22Rv1 (cell line): ENCODE results near the gene SLIT3.

Experiments used
- H3K27ac ChIP-seq: fragments of 450-650 bp; 2 replicates; pipeline ENCODE4 v1.5.1; 2017
- ZFX ChIP-seq: fragments of 450-650 bp; IDR thresholded peaks from 2 replicates; pipeline ENCODE4 v1.6.1; 2017; ENCODE audit warnings: antibody characterized with exemption, borderline replicate concordance
- TF ChIP-seq, protein P1 (sequence below): fragments of 450-650 bp; IDR thresholded peaks from 2 replicates; pipeline ENCODE4 v1.5.1; 2017; ENCODE audit warnings: mild to moderate bottlenecking

SLIT3 gene

DNA sequence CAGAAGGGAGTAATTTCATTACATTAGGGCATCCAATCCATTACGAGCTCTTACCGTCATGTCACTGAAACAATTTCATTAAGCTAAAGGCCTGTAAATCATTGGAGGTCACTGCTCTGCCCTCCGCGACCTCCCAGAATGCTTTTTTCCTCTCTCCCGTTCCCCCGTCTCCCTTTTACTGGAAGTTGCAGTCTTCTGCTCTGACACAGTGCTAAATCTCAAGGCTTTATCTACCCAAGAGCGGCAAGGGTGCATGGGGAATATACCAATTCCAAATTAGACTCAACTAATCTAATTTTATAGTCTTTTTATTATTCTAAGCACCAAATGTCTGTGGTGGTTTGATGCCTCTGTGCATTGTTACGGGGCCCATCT, 456.0 kb downstream of the SLIT3 start:
- TF ChIP-seq, protein P1, sequence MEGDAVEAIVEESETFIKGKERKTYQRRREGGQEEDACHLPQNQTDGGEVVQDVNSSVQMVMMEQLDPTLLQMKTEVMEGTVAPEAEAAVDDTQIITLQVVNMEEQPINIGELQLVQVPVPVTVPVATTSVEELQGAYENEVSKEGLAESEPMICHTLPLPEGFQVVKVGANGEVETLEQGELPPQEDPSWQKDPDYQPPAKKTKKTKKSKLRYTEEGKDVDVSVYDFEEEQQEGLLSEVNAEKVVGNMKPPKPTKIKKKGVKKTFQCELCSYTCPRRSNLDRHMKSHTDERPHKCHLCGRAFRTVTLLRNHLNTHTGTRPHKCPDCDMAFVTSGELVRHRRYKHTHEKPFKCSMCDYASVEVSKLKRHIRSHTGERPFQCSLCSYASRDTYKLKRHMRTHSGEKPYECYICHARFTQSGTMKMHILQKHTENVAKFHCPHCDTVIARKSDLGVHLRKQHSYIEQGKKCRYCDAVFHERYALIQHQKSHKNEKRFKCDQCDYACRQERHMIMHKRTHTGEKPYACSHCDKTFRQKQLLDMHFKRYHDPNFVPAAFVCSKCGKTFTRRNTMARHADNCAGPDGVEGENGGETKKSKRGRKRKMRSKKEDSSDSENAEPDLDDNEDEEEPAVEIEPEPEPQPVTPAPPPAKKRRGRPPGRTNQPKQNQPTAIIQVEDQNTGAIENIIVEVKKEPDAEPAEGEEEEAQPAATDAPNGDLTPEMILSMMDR, result no peak
- no peak for TF ChIP-seq ZFX
- no peak overlapping the region for H3K27ac ChIP-seq

DNA sequence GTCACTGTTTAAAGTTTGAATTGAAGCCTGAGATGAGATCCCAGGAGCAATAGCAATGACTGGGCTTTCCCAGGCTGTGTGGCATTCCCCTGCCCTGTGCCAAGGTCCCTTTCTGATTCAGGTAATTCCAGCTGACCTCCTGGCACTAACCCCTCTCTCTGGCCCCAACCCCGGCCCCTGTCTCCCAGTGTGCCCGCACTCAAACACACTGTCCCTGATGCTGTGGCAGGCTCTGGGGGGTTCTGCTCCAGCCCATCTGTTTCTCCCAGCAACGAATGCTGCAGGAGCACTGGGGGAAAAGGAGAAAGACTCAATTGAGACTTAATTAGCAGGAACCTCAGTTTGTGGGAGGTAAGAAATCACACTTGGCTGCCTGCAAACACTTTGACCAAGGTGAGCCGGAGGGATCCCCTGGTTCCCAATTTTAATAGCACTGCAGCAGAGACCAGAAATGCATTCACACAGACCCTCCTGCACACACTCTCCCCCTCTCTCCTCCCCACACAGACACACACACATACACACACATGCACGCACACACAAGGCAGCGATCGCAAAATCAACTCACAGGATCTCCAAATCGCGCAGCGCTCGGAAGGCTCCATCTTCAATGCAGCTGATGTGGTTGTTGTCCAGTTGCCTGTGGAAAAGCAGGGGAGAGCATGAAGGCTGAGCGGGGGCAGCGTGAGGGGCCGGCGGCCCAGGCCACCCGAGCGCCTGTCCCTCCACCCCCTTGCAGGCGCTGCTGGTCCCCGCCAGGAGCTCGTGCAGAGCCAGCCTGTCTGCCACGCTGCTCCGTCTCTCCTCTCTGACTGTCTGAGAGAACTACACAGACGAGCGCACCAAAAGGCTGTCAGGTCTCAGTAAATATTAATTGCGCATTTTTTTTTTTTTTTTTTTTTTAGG, 456.7 kb downstream of the SLIT3 start:
- TF ChIP-seq ZFX, result no peak
- TF ChIP-seq, protein P1, result no peak
- no peak overlapping the region for H3K27ac ChIP-seq

DNA sequence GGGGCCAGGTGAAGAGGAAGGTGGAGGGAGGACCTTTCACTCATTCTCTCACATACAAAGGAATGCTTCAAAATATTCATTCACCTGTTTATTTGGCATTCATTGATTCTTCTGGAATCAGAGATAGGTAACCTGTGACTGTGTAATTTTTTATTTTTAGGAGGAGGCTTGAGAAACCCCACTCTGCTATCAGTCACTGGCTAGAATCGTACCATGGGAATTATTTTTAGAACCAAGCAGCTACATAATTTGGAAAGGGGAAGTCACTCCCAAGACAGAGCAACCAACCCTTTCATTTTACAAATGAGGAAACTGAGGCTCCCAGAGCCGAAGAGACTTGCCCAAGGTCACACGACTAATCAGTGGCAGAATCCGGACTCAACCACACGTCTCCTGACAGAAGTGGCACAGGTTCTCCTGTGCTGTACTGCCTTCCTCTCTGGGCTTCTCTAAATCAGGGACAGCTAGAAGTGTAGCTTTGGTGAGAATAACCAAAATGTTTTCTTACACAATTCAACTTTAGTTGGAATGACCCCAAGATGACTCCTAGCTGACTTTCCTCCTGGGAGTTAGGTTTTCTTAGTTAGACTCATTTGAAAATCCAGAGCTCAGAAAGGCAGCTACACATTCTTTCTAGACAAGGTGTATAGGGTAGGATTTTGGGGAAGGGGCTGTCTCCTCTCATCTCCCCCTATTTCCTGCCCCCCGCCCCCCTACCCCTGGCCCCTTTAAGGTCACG, 457.5 kb downstream of the SLIT3 start:
- no peak overlapping the region for H3K27ac ChIP-seq
- no peak for TF ChIP-seq ZFX

- TF ChIP-seq, protein P1, result no peak
- no peak for TF ChIP-seq ZFX
These were observed 458.3 kb downstream of the SLIT3 start for GRCh38 chr5:168842571-168843205.

DNA sequence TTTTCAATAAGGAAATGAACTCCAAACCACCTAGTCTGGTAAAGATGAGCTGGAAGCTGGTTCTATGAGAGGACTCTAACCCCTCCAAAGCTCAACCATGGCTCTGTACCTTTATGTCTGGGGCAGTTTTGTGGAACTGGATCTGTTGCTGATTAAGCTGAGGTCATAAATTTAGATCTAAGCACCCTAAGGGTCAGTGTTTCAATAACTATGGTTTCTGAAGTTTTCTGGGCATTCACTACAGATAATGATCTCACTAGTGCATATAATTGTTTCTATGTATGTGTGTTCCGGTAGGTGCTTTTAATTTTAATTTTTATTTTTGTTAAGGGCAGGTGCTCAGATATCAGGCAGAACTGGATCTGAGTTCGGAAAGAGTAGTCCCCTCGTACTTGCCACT, 463.1 kb downstream of the SLIT3 start:
- no peak for TF ChIP-seq ZFX
- TF ChIP-seq, protein P1, result no peak
- no peak overlapping the region for H3K27ac ChIP-seq

More at GRCh38 chr5:168842571-168843205, 458.3 kb downstream of the SLIT3 start:
- H3K27ac ChIP-seq, result no peak overlapping the region

DNA sequence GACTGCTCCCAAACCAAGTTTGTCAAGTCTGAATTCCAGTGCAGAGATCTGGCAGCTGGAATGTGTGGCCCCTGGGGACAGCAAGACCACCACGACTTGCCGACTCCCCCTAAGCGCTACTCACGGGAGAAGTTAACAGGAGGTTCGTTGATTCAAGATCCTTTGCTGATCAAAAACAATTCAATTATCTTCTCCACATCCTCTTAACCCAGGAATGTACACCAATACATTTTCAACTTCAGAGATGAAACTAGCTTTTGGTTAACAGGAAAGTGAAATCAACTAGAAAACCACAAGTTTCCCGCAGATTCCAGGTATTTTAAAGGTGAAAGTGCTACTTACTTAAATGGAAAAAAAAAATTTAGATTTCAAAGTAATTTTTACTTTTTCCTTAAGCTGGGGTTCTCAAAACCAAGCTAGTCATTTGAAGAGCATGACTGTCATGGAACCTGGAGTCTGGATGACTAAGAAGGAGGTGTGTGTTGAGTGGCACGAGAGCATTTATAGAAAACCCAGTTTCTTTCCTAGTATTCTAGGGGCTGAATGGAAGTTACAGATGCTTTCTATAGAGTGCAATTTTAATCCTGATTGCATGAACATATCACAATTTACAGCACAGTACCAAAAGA, 464.2 kb downstream of the SLIT3 start:
- no peak overlapping the region for H3K27ac ChIP-seq
- TF ChIP-seq, protein P1, result no peak
- no peak for TF ChIP-seq ZFX

DNA sequence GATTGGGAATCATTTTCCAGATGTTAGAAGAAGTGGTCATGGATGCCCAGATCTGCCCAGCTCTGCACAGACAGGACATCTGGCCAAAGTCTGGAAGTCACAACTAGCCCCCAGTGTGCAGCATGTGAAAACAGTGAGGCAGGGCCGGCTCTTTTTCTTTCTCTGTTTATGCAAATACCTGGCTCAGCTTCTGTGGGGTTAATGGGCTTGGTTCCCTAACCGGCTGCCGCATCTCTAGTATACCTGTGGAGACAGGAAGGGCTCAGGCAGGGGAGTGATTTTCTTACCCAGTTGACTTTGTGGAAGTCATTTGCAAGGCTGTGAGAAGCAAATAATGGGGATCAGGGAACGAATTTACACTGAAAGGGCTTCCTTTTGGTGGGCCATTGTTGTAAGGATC, 467.0 kb downstream of the SLIT3 start:
- H3K27ac ChIP-seq, result no peak overlapping the region
- TF ChIP-seq, protein P1, result no peak
- TF ChIP-seq ZFX, result no peak
